ENCODE results near the gene C5AR2. TPM values are rescaled to one million over a fixed set of nuclear protein-coding genes. Genes with fewer than 3 reads are reported as not detected.
A peak's percentile ranks its signal among the peaks of the same experiment; 100 is the strongest.

Gene C5AR2
- total RNA-seq, 1 experiment from 2014 or later, result not detected

- Mint-ChIP-seq H3K9me3 (peaks cover 20 to 25% of the 10 kb centered on the region in 2 experiments), H3K36me3 (ENCODE audit: insufficient read depth in 1 of 3, low read depth in 3 of 3) (peaks cover 0 to 20% (median 14%) of the 10 kb centered on the region in 3 experiments; a peak in 6 of 7 replicates), H3K4me3 (peak overlapping the region in 1 of 2 experiments; percentile 21; a peak in 1 of 5 replicates), H3K27me3 (ENCODE audit: low read depth) (peaks cover 1% of the 10 kb centered on the region; the same call in 1 of the 2 replicates), H3K4me1 (peaks cover 25 to 32% of the 10 kb centered on the region in 2 experiments), H3K27ac (peak overlapping the region; percentile 19 to 92 (median 79); a peak in 6 of 7 replicates)
- H3K27me3 ChIP-seq (ENCODE audit: insufficient read depth, low read length), result no peaks in the 10 kb centered on the region
- no peak overlapping the region for H2AK5ac ChIP-seq (ENCODE audit: insufficient read length, low read length)
- TF ChIP-seq CTCF (conservative IDR thresholded peaks at IDR 0.05), result peak; percentile 98
- H3K4me2 ChIP-seq (ENCODE audit: insufficient read depth, insufficient read length, low read length), result no peak overlapping the region
- H2BK20ac ChIP-seq (ENCODE audit: low read depth, low read length, poor library complexity, severe bottlenecking), result no peak overlapping the region
- no peaks in the 10 kb centered on the region for H3K23me2 ChIP-seq (ENCODE audit: insufficient read length, low read depth, low read length, poor library complexity, severe bottlenecking)
- H2BK120ac ChIP-seq (ENCODE audit: low read depth, low read length, poor library complexity, severe bottlenecking), result no peak overlapping the region
- H4K5ac ChIP-seq (ENCODE audit: insufficient read length, low read depth, low read length), result no peak overlapping the region
- no peak overlapping the region for H2AFZ ChIP-seq (ENCODE audit: low read length)
- no peaks in the 10 kb centered on the region for H3K4me1 ChIP-seq (ENCODE audit: insufficient read depth, low read length)
- H2BK15ac ChIP-seq (ENCODE audit: low read depth, low read length), result no peak overlapping the region
- H3K79me1 ChIP-seq (ENCODE audit: insufficient read depth, low read depth, low read length, poor library complexity, severe bottlenecking), result no peaks in the 10 kb centered on the region
- no peak overlapping the region for H3K14ac ChIP-seq (ENCODE audit: insufficient read depth, low read length)
- no peak overlapping the region for H3T11ph ChIP-seq (ENCODE audit: low read length)
- no peak overlapping the region for H2BK12ac ChIP-seq (ENCODE audit: insufficient read length, low read depth, low read length)
- H3K9ac ChIP-seq (ENCODE audit: extremely low read depth, insufficient read length, low read length), result no peak overlapping the region
- peak overlapping the region; percentile 73; the same call in 1 of the 2 replicates for H3K4ac ChIP-seq (ENCODE audit: low read depth, low read length)
- H3K9me3 ChIP-seq (ENCODE audit: control insufficient read depth, low read depth, low read length), result no peaks in the 10 kb centered on the region
- H4K8ac ChIP-seq (replicated peaks; ENCODE audit: insufficient read length, low read depth, low read length), result no peak overlapping the region
- no peak overlapping the region for H3K56ac ChIP-seq (ENCODE audit: insufficient read length, low read depth, low read length)
- peak overlapping the region; percentile 9 for H3K18ac ChIP-seq (ENCODE audit: insufficient read length, low read depth, low read length)
- H4K91ac ChIP-seq (ENCODE audit: insufficient read length, low read depth, low read length), result no peak overlapping the region
- H3K23ac ChIP-seq (ENCODE audit: insufficient read length, low read depth, low read length), result no peak overlapping the region
- H3K27ac ChIP-seq (ENCODE audit: insufficient read length, low read depth, low read length), result no peak overlapping the region
- no peak overlapping the region for H2BK5ac ChIP-seq (ENCODE audit: insufficient read length, low read length)
- WGBS (ENCODE audit: extremely low coverage, insufficient read length, low lambda C conversion rate), result no CpG with 5 or more reads among the region's 15 CpGs
- DNase-seq, result peak; percentile 95
- no peaks in the 10 kb centered on the region for H4K20me1 ChIP-seq (ENCODE audit: control insufficient read depth, insufficient read depth, insufficient read length)
- H3K79me2 ChIP-seq (ENCODE audit: insufficient read depth, low read length), result no peaks in the 10 kb centered on the region
These were observed 59.7 kb downstream of the C5AR2 start for GRCh38 chr19:47391510-47392223.

Other genes with a start within 250 kb of the C5AR2 start
- 105 and 109 TPM in 2 replicates for gene ZC3H4, start 218.4 kb upstream of the C5AR2 start, total RNA-seq (2021)
- gene SAE1, start 201.3 kb upstream of the C5AR2 start, total RNA-seq (2021), result 232 and 234 TPM in 2 replicates
- 23.2 and 24.8 TPM in 2 replicates for gene BBC3, start 101.0 kb upstream of the C5AR2 start, total RNA-seq (2021)
- gene CCDC9, start 75.7 kb upstream of the C5AR2 start, total RNA-seq (2021), result 34.4 and 36.9 TPM in 2 replicates
- 8.5 and 9.2 TPM in 2 replicates for gene INAFM1, start 57.3 kb upstream of the C5AR2 start, total RNA-seq (2021)
- 1.8 TPM in 2 replicates for gene C5AR1, start 22.3 kb upstream of the C5AR2 start, total RNA-seq (2021)
- 38.2 and 38.3 TPM in 2 replicates for gene DHX34, start 17.1 kb downstream of the C5AR2 start, total RNA-seq (2021)
- gene MEIS3, start 87.4 kb downstream of the C5AR2 start, total RNA-seq (2021), result 43.8 and 44.0 TPM in 2 replicates
- 10.7 and 11.3 TPM in 2 replicates for gene SLC8A2, start 139.7 kb downstream of the C5AR2 start, total RNA-seq (2021)
- 33.6 and 35.4 TPM in 2 replicates for gene KPTN, start 152.0 kb downstream of the C5AR2 start, total RNA-seq (2021)
- gene NAPA, start 182.9 kb downstream of the C5AR2 start, total RNA-seq (2021), result 62.3 and 62.8 TPM in 2 replicates
- not detected in 2 replicates for gene ZNF541, start 241.0 kb downstream of the C5AR2 start, total RNA-seq (2021)

Data from H9 (cell line).